Spleen (tissue), 11 donors: ENCODE data around the gene ZNF860. TPM values are rescaled to one million over a fixed set of nuclear protein-coding genes. Genes with fewer than 3 reads are reported as not detected.
A peak's percentile ranks its signal among the peaks of the same experiment; 100 is the strongest.

Experiments used
- DNase-seq: peaks from one replicate; pipeline ENCODE4 v3.0.0-alpha.2; 2020
- H3K27ac ChIP-seq, 8 donors: fragments of 200-600 bp; sonication (generic) in 7 of 8; 1 replicate in 4 of 8; 2 replicates in 4 of 8; pipeline versions ENCODE4 v1.5.0 to v1.8.0; 2016 to 2021; ENCODE audit warnings: inconsistent platforms in 4 of 8, mild to moderate bottlenecking in 4 of 8, moderate library complexity in 1 of 8
- H3K27me3 ChIP-seq, 7 donors: fragments of 200-600 bp; sonication (generic) in 6 of 7; replicated peaks in 1 of 7; 1 replicate in 4 of 7; 2 replicates in 3 of 7; pipeline versions ENCODE4 v1.5.0 to v1.8.0; 2016 to 2021; ENCODE audit warnings: inconsistent platforms in 3 of 7, mild to moderate bottlenecking in 1 of 7
- H3K36me3 ChIP-seq, 6 donors: fragments of 200-600 bp; sonication (generic) in 5 of 6; 1 replicate in 4 of 6; 2 replicates in 2 of 6; pipeline versions ENCODE4 v1.5.0 to v1.8.0; 2016 to 2021; ENCODE audit warnings: inconsistent platforms in 2 of 6
- H3K4me1 ChIP-seq, 6 donors: fragments of 200-600 bp; sonication (generic) in 5 of 6; 1 replicate in 3 of 6; 2 replicates in 3 of 6; pipeline versions ENCODE4 v1.5.0 to v1.8.0; 2016 to 2021; ENCODE audit warnings: inconsistent platforms in 3 of 6
- H3K4me3 ChIP-seq, 8 donors: fragments of 200-600 bp; sonication (generic) in 7 of 8; 1 replicate in 4 of 8; 2 replicates in 4 of 8; pipeline versions ENCODE4 v1.5.0 to v1.8.0; 2016 to 2021; ENCODE audit warnings: inconsistent platforms in 4 of 8, mild to moderate bottlenecking in 4 of 8, moderate library complexity in 2 of 8
- H3K9me3 ChIP-seq, 8 donors: fragments of 200-600 bp; sonication (generic) in 7 of 8; 1 replicate in 4 of 8; 2 replicates in 4 of 8; pipeline versions ENCODE4 v1.5.0 to v1.8.0; 2016 to 2021; ENCODE audit warnings: inconsistent platforms in 4 of 8
- POLR2A ChIP-seq, 3 donors: fragments of 450-650 bp; IDR thresholded peaks; one replicate each; pipeline ENCODE4 v1.5.1; 2017; ENCODE audit warnings: antibody characterized with exemption in 3 of 3, mild to moderate bottlenecking in 1 of 3
- POLR2AphosphoS5 ChIP-seq, 3 donors: sonication (generic); formaldehyde crosslinking; IDR thresholded peaks; one replicate each; pipeline ENCODE4 v1.5.1; 2017; ENCODE audit warnings: antibody characterized with exemption in 3 of 3
- WGBS, 5 donors: extraction: QIAGEN DNeasy Blood & Tissue Kit in 3 of 5; methylation state at CpG; one replicate each; pipeline versions ENCODE4 v1.1.5 to v1.1.7; 2013 to 2018; 5-methylcytosine and 5-hydroxymethylcytosine counted together
- intact Hi-C: fragments of 100-400 bp; cut with DNase I; formaldehyde crosslinking; loops from one replicate; pipeline ENCODE4 v1.15.0; 2023; ENCODE audit warnings: low total_unique reads
- polyA plus RNA-seq, 3 donors: library from polyadenylated mRNA; stranded (reverse); fragments of 200-250 nt; gene quantifications; one replicate each; pipeline ENCODE4 v1.2.1, GENCODE V29; 2013
- total RNA-seq, 7 donors: library from RNA; depleted of rRNA in 3 of 7; stranded (reverse); fragments of >200 nt in 3 of 7; fragmentation: NEBNext Ultra II Directional in 4 of 7; extraction: Animal tissue kit (Norgen Biotek cat#: 25700) in 4 of 7; gene quantifications; one replicate each; pipeline versions ENCODE4 v1.1.0 to v1.2.1, GENCODE V29; 2016 to 2021
- TF ChIP-seq, protein P1 (sequence below), 11 experiments: fragments of 200-600 bp in 7 of 11; fragments of 450-650 bp in 4 of 11; sonication (generic) in 4 of 11; IDR thresholded peaks in 8 of 11; conservative IDR thresholded peaks in 3 of 11; 1 replicate in 7 of 11; 2 replicates in 4 of 11; pipeline versions ENCODE4 v1.4.0 to v1.8.0; 2016 to 2021; ENCODE audit warnings: antibody characterized with exemption in 11 of 11, inconsistent platforms in 4 of 11, mild to moderate bottlenecking in 1 of 11
- donor health status: healthy with polysubstance abuse.
- donor health status: DM: no; HTN: no; CAD: no; lungs with moderate emphysema.
- donor health status: DM: no; HTN: no; CAD: no.
- donor health status: Bipolar disorder and iron deficiency.
- donor health status: healthy.
- donor health status: DM: no; HTN: no; CAD: no.
- donor health status: DM: yes; HTN: yes; CAD: no.

The ZNF860 gene
- total and polyA plus RNA-seq, 10 donors = 1.3 to 9.5 (median 4.5) TPM

DNA sequence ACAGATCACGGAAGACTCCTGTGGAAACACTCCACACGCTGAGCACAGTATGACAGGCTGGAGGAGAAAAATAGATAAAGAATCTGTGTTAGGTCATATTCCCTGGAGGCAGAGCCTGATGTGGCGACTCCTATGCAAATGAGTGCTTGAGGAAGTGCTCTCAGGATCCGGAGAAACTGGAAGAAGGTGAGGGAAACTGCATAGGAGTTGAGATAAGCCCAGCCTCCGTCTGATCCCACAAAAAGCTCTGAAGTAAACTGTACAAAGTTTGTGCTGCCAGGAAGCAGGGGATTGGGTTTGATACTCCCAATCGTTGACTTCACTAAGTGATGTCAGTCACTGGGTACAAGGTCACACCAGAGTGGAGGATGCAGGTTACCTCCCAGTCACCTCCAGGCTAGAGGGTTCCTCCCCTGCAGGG, 33.9 kb upstream of the ZNF860 start:
- Histone ChIP-seq H3K4me1 (peaks cover 13 to 85% (median 44%) of the 10 kb centered on the region in 6 donors), H3K27me3 (no peaks in the 10 kb centered on the region), H3K9me3 (peaks cover 0 to 4% (median 0%) of the 10 kb centered on the region in 8 donors), H3K4me3 (no peak overlapping the region), H3K27ac (peak overlapping the region in 7 of 8 donors; percentile 27 to 83 (median 60)), H3K36me3 (no peaks in the 10 kb centered on the region)
- TF ChIP-seq, protein P1, sequence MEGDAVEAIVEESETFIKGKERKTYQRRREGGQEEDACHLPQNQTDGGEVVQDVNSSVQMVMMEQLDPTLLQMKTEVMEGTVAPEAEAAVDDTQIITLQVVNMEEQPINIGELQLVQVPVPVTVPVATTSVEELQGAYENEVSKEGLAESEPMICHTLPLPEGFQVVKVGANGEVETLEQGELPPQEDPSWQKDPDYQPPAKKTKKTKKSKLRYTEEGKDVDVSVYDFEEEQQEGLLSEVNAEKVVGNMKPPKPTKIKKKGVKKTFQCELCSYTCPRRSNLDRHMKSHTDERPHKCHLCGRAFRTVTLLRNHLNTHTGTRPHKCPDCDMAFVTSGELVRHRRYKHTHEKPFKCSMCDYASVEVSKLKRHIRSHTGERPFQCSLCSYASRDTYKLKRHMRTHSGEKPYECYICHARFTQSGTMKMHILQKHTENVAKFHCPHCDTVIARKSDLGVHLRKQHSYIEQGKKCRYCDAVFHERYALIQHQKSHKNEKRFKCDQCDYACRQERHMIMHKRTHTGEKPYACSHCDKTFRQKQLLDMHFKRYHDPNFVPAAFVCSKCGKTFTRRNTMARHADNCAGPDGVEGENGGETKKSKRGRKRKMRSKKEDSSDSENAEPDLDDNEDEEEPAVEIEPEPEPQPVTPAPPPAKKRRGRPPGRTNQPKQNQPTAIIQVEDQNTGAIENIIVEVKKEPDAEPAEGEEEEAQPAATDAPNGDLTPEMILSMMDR (IDR thresholded peaks at IDR 0.05 in 8 of 11, conservative IDR thresholded peaks at IDR 0.05 in 3 of 11) = no peak
- no peak for DNase-seq
- intact Hi-C loops = no loop called here
- WGBS, 5 donors = 41 to 62% (median 48%) methylated on average over 6 of the region's 6 CpGs

DNA sequence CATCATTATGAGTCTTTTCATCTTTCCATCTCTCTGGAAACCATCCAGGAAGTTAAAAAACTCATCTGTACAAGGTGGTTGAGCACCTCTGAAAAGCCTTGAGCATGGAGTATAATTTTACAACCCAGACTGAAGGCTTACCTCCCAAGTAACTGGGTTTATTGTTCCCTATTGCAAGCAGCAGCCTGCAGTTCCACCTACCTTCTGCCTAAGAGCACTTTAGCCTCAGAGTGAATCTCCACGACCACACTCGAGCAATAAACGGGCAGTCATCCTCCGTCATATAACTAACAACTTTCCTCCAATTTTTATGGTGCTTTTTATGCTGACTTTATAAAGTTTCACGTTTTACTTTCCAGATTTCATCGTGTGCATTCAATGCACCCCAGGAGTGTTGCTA, 33.3 kb upstream of the ZNF860 start:
- DNase-seq = no peak
- peak overlapping the region in 5 of 8 donors; percentile 58 to 83 (median 69) for H3K27ac ChIP-seq
- intact Hi-C loops = no loop called here
- no peak overlapping the region for H3K4me3 ChIP-seq
- H3K9me3 ChIP-seq = peaks cover 0 to 4% (median 0%) of the 10 kb centered on the region in 8 donors
- no peak for TF ChIP-seq POLR2AphosphoS5 (IDR thresholded peaks at IDR 0.05)
- no peak for TF ChIP-seq POLR2A (IDR thresholded peaks at IDR 0.05)
- TF ChIP-seq, protein P1 (IDR thresholded peaks at IDR 0.05 in 8 of 11, conservative IDR thresholded peaks at IDR 0.05 in 3 of 11) = no peak
- no peaks in the 10 kb centered on the region for H3K36me3 ChIP-seq
- peaks cover 13 to 91% (median 49%) of the 10 kb centered on the region in 6 donors for H3K4me1 ChIP-seq
- WGBS, 5 donors = 82 to 92% (median 89%) methylated on average over 6 of the region's 6 CpGs
- H3K27me3 ChIP-seq = no peaks in the 10 kb centered on the region

DNA sequence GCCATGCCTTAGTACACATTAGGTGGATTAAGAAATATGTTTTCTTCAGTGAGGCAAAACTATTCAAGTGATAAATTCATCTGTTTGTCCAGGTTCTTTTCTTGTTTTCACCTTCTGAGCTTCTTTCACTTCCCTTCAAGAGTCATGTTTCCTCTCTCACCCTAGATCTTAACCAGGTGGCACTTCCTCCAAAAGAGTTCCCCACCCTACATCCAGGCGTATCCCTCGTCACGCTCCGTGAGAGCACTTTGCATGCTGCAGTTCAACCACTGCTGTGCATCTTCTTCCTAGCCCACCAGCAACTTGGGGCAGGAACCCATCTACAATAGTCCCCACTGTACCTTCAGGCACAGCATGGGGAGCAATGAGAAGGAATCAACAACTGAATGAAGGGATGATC, 29.3 kb upstream of the ZNF860 start:
- TF ChIP-seq POLR2A (IDR thresholded peaks at IDR 0.05) (no peak), POLR2AphosphoS5 (IDR thresholded peaks at IDR 0.05) (peak in 2 of 3 donors; percentile 59 to 88)
- TF ChIP-seq, protein P1 (IDR thresholded peaks at IDR 0.05 in 8 of 11, conservative IDR thresholded peaks at IDR 0.05 in 3 of 11) = no peak
- WGBS, 5 donors = 43 to 55% (median 52%) methylated on average over 4 of the region's 4 CpGs
- H3K27me3 ChIP-seq = no peaks in the 10 kb centered on the region
- peaks cover 0 to 4% (median 0%) of the 10 kb centered on the region in 6 donors for H3K36me3 ChIP-seq
- intact Hi-C loops = no loop called here
- DNase-seq = peak; percentile 90
- H3K27ac ChIP-seq = peak overlapping the region in 6 of 8 donors; percentile 0 to 82 (median 68)
- H3K4me3 ChIP-seq = peak overlapping the region in 1 of 8 donors; percentile 21
- peaks cover 6 to 86% (median 38%) of the 10 kb centered on the region in 6 donors for H3K4me1 ChIP-seq
- peaks cover 2 to 23% (median 15%) of the 10 kb centered on the region in 8 donors for H3K9me3 ChIP-seq

DNA sequence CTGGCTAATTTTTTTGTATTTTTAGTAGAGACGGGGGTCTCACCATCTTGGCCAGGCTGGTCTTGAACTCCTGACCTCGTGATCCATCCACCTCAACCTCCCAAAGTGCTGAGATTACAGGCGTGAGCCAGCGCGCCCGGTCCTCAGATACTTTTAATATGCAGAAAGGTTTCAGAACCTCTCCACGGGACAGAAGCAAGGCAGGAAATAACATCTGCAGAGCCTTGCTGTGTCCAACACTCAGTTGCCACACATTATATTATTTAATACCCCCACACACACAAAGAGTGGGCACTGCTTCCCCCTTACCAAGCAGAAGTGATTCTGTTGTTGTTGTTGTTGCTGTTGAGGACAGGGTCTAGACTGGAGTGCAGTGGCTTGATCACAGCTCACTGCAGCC, 28.5 kb upstream of the ZNF860 start:
- H3K36me3 ChIP-seq = peaks cover 0 to 4% (median 0%) of the 10 kb centered on the region in 6 donors
- H3K9me3 ChIP-seq = peaks cover 2 to 23% (median 15%) of the 10 kb centered on the region in 8 donors
- TF ChIP-seq POLR2AphosphoS5 (IDR thresholded peaks at IDR 0.05) = no peak
- TF ChIP-seq POLR2A (IDR thresholded peaks at IDR 0.05) = no peak
- TF ChIP-seq, protein P1 (IDR thresholded peaks at IDR 0.05 in 8 of 11, conservative IDR thresholded peaks at IDR 0.05 in 3 of 11) = no peak
- WGBS, 5 donors = 54 to 82% (median 73%) methylated on average over 6 to 7 of the region's 7 CpGs
- peak overlapping the region in 5 of 8 donors; percentile 58 to 82 (median 69) for H3K27ac ChIP-seq
- H3K27me3 ChIP-seq = no peaks in the 10 kb centered on the region
- H3K4me1 ChIP-seq = peaks cover 1 to 86% (median 41%) of the 10 kb centered on the region in 6 donors
- intact Hi-C loops = no loop called here
- H3K4me3 ChIP-seq = no peak overlapping the region
- no peak for DNase-seq
